ENCODE measurements around the gene ANXA11.

- TF ChIP-seq CTCF (conservative IDR thresholded peaks at IDR 0.05 in 1 of 2, IDR thresholded peaks at IDR 0.05 in 1 of 2; ENCODE audit: low read depth in 1 of 2, low read length in 2 of 2) (no peak), EZH2 (IDR thresholded peaks at IDR 0.05; ENCODE audit: low read length, missing control alignments) (no peak)
Measured at GRCh38 chr10:80170641-80171040, 34.7 kb downstream of the ANXA11 start.
